ENCODE data around the gene LYST.

GRCh38 chr1:235802573-235803346 is 63.9 kb downstream of the LYST start:
- TF ChIP-seq FOXJ3 (CRISPR knock-in tag; IDR thresholded peaks at IDR 0.05), result no peak
- no peak for TF ChIP-seq MXI1 (IDR thresholded peaks at IDR 0.05; ENCODE audit: low read depth, low read length)
- TF ChIP-seq CTCF (IDR thresholded peaks at IDR 0.05), result no peak
- TF ChIP-seq EP300 (IDR thresholded peaks at IDR 0.05; ENCODE audit: borderline replicate concordance in 1 of 2, low read depth in 1 of 2, low read length in 1 of 2), result no peak
- no peak for TF ChIP-seq NFIC (IDR thresholded peaks at IDR 0.05; ENCODE audit: borderline replicate concordance)
- no peak for TF ChIP-seq MAX (IDR thresholded peaks at IDR 0.05; ENCODE audit: low read depth)
- TF ChIP-seq POLR2AphosphoS5 (IDR thresholded peaks at IDR 0.05; ENCODE audit: low read depth, low read length), result no peak
- no peak for TF ChIP-seq RFX5 (IDR thresholded peaks at IDR 0.05; ENCODE audit: low read length)
- no peak for TF ChIP-seq YY1 (IDR thresholded peaks at IDR 0.05; ENCODE audit: low read depth)
- TF ChIP-seq FOXM1 (IDR thresholded peaks at IDR 0.05; ENCODE audit: low read depth), result no peak
- TF ChIP-seq, protein P1, sequence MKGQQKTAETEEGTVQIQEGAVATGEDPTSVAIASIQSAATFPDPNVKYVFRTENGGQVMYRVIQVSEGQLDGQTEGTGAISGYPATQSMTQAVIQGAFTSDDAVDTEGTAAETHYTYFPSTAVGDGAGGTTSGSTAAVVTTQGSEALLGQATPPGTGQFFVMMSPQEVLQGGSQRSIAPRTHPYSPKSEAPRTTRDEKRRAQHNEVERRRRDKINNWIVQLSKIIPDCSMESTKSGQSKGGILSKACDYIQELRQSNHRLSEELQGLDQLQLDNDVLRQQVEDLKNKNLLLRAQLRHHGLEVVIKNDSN (IDR thresholded peaks at IDR 0.05; ENCODE audit: borderline replicate concordance, low read depth), result no peak
- TF ChIP-seq CHD2 (IDR thresholded peaks at IDR 0.05; ENCODE audit: low read length, partially characterized antibody), result no peak
- TF ChIP-seq RAD21 (IDR thresholded peaks at IDR 0.05; ENCODE audit: low read length), result no peak
